HFFc6 (cell line): ENCODE data around the gene COL9A3. TPM values are rescaled to one million over a fixed set of nuclear protein-coding genes. Genes with fewer than 3 reads are reported as not detected.

Source experiments
- DNase-seq: peaks from one replicate; pipeline ENCODE4 v3.0.0-alpha.2; 2018
- H3K27ac Mint-ChIP-seq: 2 replicates; pipeline ENCODE4 v1.8.0; 2020; ENCODE audit warnings: mild to moderate bottlenecking, mixed read lengths
- H3K27me3 Mint-ChIP-seq: 2 replicates; pipeline ENCODE4 v1.8.0; 2021; ENCODE audit warnings: mild to moderate bottlenecking, moderate library complexity, mixed read lengths; ENCODE audit not compliant: insufficient read depth
- H3K36me3 Mint-ChIP-seq: 2 replicates; pipeline ENCODE4 v1.8.0; 2021; ENCODE audit warnings: low read depth, mixed read lengths
- H3K4me1 Mint-ChIP-seq: 2 replicates; pipeline ENCODE4 v1.8.0; 2020; ENCODE audit warnings: low read depth, mixed read lengths
- H3K4me3 Mint-ChIP-seq: 2 replicates; pipeline ENCODE4 v1.8.0; 2020; ENCODE audit warnings: mild to moderate bottlenecking, moderate library complexity, mixed read lengths
- H3K9me3 Mint-ChIP-seq: 2 replicates; pipeline ENCODE4 v1.8.0; 2020; ENCODE audit warnings: mild to moderate bottlenecking, mixed read lengths
- long read RNA-seq: library from polyadenylated mRNA; unstranded; transcript quantifications from one replicate; pipeline ENCODE4 v2.0.0, GENCODE V29; 2019
- total RNA-seq, 6 experiments: library from RNA; stranded (reverse); fragmentation: NEBNext Ultra II Directional; extraction: Animal tissue kit (Norgen Biotek cat#: 25700); gene quantifications; 2 replicates in 1 of 6; 3 replicates in 5 of 6; pipeline ENCODE4 v1.2.3, GENCODE V29; 2021
- TF ChIP-seq, protein P1 (sequence below): fragments of 200-600 bp; sonication (generic); IDR thresholded peaks from 2 replicates; pipeline ENCODE4 v1.5.0; 2021; ENCODE audit warnings: antibody characterized with exemption, mild to moderate bottlenecking

Gene COL9A3
- total RNA-seq: under 1 TPM in 3 of 6 experiments, not detected in 3; 0.07 to 0.34 (median 0.09) TPM
- long read RNA-seq: 0 reads

DNA sequence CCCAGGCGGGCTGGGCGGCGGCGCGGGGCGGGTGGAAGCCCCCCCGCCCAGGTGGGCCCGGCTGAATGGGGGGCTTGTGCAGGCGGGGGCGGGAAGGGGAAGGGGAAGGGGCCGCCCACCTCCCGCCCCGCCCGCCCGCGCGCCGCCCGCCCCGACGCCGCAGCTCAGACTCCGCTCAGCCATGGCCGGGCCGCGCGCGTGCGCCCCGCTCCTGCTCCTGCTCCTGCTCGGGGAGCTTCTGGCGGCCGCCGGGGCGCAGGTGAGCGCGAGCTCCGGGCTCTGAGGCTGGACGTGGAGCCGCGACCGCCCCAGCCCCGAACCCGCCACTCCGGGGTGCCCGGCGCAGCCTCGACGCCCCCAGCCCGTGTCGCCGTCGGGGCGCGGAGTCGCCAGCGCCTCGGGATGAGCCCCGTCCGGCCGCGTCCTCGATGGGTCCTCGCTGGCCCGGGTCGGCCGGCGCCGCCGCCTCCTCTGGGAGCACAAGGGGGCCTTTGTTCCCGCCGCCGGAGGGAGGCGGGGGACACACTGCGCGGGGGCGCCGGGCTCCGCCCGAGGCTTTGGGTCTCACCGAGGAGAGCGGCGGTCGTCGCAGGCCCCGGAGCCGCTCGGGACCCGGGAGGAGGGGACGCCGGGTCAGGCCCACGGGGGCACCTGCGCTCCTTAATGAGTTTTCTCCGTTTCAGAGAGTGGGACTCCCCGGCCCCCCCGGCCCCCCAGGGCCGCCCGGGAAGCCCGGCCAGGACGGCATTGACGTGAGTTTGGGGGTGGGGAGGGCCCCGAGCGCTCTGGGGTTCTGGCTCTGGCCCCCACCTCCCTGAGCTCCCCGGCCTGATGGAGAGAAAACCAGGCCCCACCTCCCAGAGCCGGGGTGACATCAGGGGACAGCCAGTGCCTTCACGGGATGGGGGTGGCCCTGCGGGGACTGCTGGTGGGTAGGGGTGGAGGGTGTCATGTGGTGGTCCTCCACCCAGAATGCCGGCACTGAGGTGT is at the start of gene COL9A3:
TSS of gene COL9A3 (plus strand) at position 167 of the 990 bp plus-strand sequence. CDS start at position 182, 15 bp downstream.
- peak within 1 kb of the TSS; percentile 54; the same call in 1 of the 2 replicates for H3K4me3 Mint-ChIP-seq
- peaks cover 16% of the 10 kb centered on the region for H3K27me3 Mint-ChIP-seq
- DNase-seq: no peak
- H3K4me1 Mint-ChIP-seq: peaks cover 13% of the 10 kb centered on the region
- no peak within 1 kb of the TSS for H3K27ac Mint-ChIP-seq
- no peaks in the 10 kb centered on the region for H3K9me3 Mint-ChIP-seq
- H3K36me3 Mint-ChIP-seq: no peaks in the 10 kb centered on the region
- TF ChIP-seq, protein P1, sequence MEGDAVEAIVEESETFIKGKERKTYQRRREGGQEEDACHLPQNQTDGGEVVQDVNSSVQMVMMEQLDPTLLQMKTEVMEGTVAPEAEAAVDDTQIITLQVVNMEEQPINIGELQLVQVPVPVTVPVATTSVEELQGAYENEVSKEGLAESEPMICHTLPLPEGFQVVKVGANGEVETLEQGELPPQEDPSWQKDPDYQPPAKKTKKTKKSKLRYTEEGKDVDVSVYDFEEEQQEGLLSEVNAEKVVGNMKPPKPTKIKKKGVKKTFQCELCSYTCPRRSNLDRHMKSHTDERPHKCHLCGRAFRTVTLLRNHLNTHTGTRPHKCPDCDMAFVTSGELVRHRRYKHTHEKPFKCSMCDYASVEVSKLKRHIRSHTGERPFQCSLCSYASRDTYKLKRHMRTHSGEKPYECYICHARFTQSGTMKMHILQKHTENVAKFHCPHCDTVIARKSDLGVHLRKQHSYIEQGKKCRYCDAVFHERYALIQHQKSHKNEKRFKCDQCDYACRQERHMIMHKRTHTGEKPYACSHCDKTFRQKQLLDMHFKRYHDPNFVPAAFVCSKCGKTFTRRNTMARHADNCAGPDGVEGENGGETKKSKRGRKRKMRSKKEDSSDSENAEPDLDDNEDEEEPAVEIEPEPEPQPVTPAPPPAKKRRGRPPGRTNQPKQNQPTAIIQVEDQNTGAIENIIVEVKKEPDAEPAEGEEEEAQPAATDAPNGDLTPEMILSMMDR: no peak

DNA sequence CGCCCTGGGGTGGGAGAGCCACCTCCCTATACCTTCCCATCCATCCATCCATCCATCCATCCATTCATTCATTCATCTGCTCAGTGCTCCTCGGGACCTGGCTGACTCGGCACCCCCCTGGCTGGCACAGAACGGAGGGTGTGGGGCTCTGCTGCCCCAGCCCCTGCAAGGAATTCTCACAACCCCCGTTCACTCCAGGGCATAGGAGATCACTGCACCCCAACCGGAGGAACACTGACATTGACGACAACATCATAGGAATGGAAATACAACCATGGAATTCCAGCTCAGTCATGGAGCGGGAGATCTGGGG is 48.7 kb upstream of the COL9A3 start:
- Mint-ChIP-seq H3K27me3 (peaks cover 21% of the 10 kb centered on the region), H3K4me3 (no peak overlapping the region), H3K36me3 (no peaks in the 10 kb centered on the region), H3K9me3 (no peaks in the 10 kb centered on the region), H3K27ac (no peak overlapping the region), H3K4me1 (peaks cover 29% of the 10 kb centered on the region)
- TF ChIP-seq, protein P1: no peak
- no peak for DNase-seq

DNA sequence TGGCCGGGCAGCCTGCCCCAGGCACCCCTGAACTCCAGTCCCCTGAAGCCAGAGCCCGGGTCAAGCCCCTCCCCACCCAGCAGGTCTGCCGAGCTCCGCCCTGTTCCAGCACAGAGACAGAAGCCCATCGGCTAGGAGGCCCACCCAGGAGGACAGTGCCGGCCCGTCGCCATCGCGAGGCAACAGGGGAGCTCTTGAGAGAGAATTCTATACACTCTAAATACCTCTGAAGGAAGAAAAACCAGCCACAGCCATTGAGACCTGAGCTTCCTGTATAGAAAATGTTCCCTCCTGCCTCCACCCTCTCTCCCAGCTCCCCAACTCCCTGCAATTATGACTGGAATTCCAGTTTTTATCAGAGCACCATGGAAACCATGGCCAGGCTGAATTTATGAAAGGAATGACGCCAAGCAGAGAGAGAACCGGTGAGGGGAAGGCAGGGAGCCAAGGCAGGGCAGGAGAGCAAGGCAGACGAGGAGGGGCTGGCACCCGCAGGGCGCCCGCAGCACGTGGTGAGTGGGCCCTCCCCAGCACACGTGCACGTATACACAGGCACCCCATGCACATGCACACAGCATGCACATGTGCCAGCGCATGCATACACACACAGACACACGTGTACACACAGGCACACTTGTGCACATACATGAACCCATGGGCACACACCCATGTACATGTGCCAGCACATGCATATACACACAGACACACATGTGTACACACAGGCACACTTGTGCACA is 48.1 kb upstream of the COL9A3 start:
- H3K4me3 Mint-ChIP-seq: no peak overlapping the region
- peaks cover 23% of the 10 kb centered on the region for H3K27me3 Mint-ChIP-seq
- H3K36me3 Mint-ChIP-seq: no peaks in the 10 kb centered on the region
- H3K9me3 Mint-ChIP-seq: no peaks in the 10 kb centered on the region
- DNase-seq: peak; percentile 57
- peaks cover 33% of the 10 kb centered on the region for H3K4me1 Mint-ChIP-seq
- TF ChIP-seq, protein P1: no peak
- H3K27ac Mint-ChIP-seq: no peak overlapping the region

DNA sequence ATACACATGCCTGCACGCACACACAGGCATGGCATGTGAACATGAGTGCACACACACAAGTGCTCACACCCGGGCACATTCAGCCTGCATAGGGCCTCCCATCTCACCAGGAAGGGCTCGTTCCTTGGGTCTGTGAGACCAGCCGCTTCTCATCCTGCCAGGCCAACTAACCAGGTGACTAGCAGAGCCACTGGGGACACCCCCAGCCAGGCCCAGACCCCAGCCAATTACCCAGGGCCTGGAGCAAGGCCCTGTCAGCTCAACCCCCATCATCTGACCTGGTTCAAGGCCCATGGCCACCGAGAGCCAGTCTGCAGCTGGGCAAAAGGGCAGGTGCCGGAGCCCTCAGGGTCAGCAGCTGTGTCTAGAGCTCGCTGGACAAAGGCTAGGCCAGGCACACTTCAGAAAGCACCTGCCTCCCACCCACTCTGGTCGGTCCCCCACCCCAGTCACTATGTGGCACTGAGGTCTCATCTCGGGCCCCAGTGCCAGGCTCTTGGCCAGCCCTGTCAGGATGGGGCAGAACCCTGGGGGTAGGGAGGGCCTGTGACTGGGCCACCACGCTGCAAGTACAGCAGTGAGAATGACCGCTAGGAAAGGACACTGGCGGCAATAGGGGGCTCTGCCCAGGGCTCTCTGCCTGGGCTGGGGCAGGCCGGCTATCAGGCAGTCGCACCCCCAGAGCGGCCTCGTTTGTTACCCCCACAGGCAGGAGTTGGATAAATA is 47.3 kb upstream of the COL9A3 start:
- no peaks in the 10 kb centered on the region for H3K36me3 Mint-ChIP-seq
- H3K27me3 Mint-ChIP-seq: peaks cover 23% of the 10 kb centered on the region
- TF ChIP-seq, protein P1: no peak
- H3K27ac Mint-ChIP-seq: no peak overlapping the region
- H3K4me3 Mint-ChIP-seq: no peak overlapping the region
- no peaks in the 10 kb centered on the region for H3K9me3 Mint-ChIP-seq
- H3K4me1 Mint-ChIP-seq: peaks cover 33% of the 10 kb centered on the region
- no peak for DNase-seq
